GM20431 (cell line): ENCODE results near the gene SLC35A1.
"Not testable (repeated sequence)": the region's sequence is repeated elsewhere in the genome, so short reads cannot be mapped to it uniquely, and the experiment has no call there.

ENCODE experiments used
- in situ Hi-C: fragments of 300-500 bp; cut with MseI, MboI; formaldehyde crosslinking; loops from one replicate; pipeline ENCODE4 v1.15.0; 2020; ENCODE audit warnings: low sequenced_read_pairs; ENCODE audit not compliant: unreplicated experiment

SLC35A1 gene

GRCh38 chr6:87472525-87473418 lies at the start of gene SLC35A1:
TSS of gene SLC35A1 (plus strand) at chr6:87472974. CDS start at chr6:87473004, 30 bp downstream.
- in situ Hi-C loops = no loop called here

- in situ Hi-C loops = no loop called here
Measured at GRCh38 chr6:87426789-87427188, 46.0 kb upstream of the SLC35A1 start.

- in situ Hi-C loops = no loop called here
Measured at GRCh38 chr6:87430499-87430898, 42.3 kb upstream of the SLC35A1 start.

DNA sequence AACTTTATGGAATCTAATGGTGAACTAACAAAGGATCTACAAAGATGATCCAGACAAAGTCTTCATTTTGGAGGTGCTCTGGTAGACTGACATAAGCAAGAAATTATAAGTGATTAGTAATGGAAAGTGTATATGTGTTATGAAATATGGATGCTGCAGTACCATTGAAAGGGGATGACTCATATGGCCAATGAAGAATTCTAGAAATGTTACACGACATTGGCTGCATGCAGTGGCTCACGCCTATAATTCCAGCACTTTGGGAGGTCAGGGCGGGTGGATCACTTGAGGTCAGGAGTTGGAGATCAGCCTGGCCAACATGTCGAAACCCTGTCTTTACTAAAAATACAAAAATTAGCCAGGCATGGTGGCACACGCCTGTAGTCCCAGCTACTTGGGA lies 41.5 kb upstream of the SLC35A1 start:
- in situ Hi-C loops = no loop called here

GRCh38 chr6:87436435-87436834 lies 36.3 kb upstream of the SLC35A1 start:
- in situ Hi-C loops = no loop called here

- in situ Hi-C loops = no loop called here
Measured at GRCh38 chr6:87441711-87442110, 31.1 kb upstream of the SLC35A1 start.

DNA sequence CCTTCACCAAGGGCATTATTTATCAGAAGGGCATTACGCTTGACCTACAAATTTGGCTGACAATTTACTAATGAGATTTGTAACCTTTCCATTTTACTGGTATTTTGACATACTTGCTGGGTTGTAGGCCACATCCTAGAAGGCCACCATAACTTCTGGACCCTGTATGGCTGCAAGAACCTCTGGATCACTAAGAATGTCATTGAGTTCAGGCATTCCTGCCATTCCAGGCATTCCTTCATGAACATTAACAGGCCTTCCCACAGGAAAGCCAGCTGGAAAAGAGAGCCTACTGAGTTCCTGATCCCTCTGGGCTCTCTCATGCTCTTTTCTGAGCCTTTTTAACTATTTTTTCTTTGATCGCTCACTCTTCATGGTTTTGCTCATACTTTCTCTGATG lies 28.4 kb upstream of the SLC35A1 start:
- in situ Hi-C loops = no loop called here

DNA sequence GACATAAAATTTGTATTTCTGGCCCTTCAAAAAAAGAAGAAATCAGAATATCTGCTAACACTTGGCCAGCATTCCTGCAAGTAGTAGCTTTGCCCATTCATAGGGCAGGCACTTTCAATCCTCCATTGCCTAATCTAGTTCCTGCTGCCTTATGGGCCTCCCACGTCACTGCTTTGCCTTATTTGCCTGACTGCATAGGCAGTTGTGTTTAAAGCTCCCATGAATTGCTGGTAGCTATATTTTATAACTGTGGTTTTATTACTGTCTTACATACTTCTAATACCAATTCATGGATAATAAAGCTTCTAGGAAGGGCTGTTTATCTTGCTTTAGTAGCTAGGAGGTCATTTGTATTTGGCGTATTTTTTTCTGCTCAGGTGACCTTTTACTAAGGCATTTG lies 7.7 kb upstream of the SLC35A1 start:
- in situ Hi-C loops = no loop called here

GRCh38 chr6:87473419-87473903 lies 687 bp downstream of the SLC35A1 start:
- in situ Hi-C loops = no loop called here

GRCh38 chr6:87481931-87482330 lies 9.2 kb downstream of the SLC35A1 start:
- in situ Hi-C loops = no loop called here

DNA sequence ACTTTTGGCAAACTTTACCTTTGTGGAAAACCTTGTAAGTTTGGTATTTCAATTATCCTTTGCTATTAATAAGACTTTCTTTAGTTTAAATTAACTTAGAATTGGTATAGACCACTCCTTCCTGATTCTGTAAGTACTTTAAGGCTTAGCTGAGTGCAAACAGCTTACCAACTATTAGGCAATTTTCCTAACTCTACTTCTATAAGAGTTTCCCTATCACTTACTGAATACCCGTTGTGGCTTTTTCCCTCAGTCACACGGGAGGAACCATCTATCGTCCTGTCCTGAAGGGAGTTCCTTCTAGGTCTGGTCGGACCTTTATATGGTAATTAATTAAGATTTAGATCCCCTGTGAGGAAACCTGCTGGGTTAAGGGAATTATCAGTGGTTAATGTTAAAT lies 9.6 kb downstream of the SLC35A1 start:
- in situ Hi-C loops = no loop called here

DNA sequence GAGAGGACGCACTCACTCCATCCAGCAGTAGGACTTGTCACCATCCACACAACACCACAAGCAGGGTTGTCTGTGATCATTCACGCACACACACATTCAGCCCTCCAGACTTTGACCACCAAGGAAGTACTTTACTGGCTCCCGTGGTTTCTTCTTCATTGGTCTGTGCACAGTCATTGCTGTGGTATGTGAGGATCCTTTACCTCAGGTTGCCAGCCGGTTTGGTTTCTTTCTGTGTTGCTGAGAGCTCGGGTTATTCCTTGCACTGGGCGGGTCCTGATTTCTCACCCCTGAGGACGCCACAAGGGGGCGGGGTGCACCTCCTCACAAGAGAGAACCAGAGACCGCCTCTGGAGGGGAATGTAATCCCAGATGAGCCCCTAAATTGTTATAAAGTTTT lies 11.2 kb downstream of the SLC35A1 start:
- in situ Hi-C loops = no loop called here

GRCh38 chr6:87484491-87484890 lies 11.7 kb downstream of the SLC35A1 start:
- in situ Hi-C loops = no loop called here

DNA sequence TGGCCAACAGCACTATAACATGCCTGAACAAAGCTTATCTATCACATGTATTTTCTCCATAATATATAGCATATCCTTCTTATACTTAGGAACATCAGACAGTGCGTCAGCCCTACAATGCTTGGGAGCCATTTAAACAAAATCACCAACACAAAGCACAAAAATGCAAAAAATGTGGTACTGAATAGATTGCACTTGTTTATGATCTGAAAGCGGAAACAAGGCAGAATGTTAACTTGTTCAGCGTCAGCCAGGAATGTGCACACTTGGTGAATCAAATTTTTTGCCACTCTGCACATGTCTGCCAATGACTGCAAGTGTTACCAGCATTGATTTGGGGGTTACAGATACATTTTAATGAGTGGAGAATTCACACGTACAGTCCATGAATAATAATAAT lies 14.8 kb downstream of the SLC35A1 start:
- in situ Hi-C loops = no loop called here

DNA sequence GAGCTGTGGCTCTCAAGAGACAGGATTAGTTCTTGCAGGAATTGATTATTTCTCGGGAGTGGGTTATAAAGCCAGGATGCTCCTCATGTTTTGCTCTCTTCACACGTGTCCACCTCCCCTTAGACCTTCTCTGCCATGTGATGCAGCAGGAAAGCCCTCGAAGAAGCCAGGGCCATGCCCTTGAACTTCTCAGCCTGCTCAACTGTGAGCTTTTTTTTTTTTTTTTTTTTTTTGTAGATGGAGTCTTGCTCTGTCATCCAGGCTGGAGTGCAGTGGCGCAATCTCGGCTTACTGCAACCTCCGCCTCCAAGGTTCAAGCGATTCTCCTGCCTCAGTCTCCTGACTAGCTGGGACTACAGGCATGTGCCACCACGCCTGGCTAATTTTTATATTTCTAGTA lies 16.6 kb downstream of the SLC35A1 start:
- in situ Hi-C loops = not testable (repeated sequence)

- in situ Hi-C loops = no loop called here
Measured at GRCh38 chr6:87494761-87495422, 22.1 kb downstream of the SLC35A1 start.

DNA sequence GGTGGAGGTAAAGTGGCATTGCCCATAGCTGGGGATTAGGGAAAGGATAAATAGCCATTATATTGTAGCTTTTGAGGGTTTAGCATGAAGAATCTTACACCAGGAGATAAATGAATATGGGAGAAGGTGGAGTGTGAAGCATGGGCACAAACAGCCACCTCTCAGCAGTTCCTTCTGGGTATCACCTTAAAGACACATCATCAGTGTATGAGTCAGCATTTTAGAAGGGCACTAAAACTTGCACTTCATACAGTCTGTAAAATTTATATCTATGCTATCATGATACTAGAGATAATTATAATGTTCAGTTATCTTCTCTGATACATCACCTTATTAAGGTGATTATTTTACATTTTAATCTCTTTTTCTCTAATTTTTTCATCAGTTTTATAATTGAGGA lies 25.3 kb downstream of the SLC35A1 start:
- in situ Hi-C loops = no loop called here

- in situ Hi-C loops = no loop called here
Measured at GRCh38 chr6:87501809-87502572, 29.2 kb downstream of the SLC35A1 start.

DNA sequence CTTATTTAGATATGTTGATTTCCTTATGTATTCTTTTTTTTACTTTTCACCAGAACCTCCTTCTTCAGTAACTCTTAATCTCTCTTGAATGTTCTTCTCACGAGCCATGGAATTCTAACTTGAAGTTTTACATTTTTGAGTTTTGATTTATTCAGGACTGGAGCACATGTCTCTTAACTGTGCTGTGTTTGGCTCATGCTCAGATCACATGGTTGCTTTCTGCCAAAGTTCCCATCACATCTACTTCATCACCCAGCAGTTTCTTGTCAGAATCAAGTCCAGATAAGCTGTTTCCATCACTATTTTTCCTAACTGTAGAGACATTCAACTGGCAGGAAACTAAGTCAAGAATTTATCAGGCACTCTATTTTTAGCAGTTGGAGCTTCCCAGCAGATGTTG lies 31.7 kb downstream of the SLC35A1 start:
- in situ Hi-C loops = no loop called here

GRCh38 chr6:87514831-87515230 lies 42.1 kb downstream of the SLC35A1 start:
- in situ Hi-C loops = no loop called here

DNA sequence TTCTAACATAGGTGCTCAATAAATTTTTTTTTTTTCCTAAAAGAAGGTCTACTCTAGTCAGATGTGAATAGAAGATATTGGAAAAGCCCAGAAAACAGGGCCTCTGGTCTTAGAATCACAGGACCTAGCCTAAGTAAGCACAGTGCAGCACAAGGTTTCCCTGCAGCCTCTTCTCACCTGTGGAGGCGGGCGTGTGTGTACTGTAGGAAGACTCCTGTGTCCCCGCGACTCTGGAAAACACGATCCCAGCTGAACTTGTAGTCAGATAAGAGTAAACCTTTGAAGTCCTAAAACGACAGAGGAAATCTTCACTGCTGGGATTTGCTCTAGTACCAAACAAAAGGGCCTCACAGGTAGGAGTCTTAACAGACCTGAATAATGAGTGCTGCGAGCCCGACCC lies 45.7 kb downstream of the SLC35A1 start:
- in situ Hi-C loops = no loop called here
